ENCODE measurements around the gene ARHGAP44. TPM values are rescaled to one million over a fixed set of nuclear protein-coding genes. Genes with fewer than 3 reads are reported as not detected.

The ARHGAP44 gene
- total RNA-seq, 1 donor from 2014 or later = 7.2 TPM

GRCh38 chr17:12883472-12883871 is 94.2 kb downstream of the ARHGAP44 start:
- DNase-seq (ENCODE audit: extremely low spot score, unreplicated experiment) = no peak
- H3K27ac Mint-ChIP-seq (ENCODE audit: unreplicated experiment) = no peak overlapping the region
- H3K4me1 Mint-ChIP-seq (ENCODE audit: unreplicated experiment) = peaks cover 3% of the 10 kb centered on the region
- H3K36me3 Mint-ChIP-seq (ENCODE audit: unreplicated experiment) = no peaks in the 10 kb centered on the region
- peaks cover 3% of the 10 kb centered on the region for H3K27me3 Mint-ChIP-seq (ENCODE audit: unreplicated experiment)
- H3K4me3 Mint-ChIP-seq (ENCODE audit: unreplicated experiment) = no peak overlapping the region
- peaks cover 9% of the 10 kb centered on the region for H3K9me3 Mint-ChIP-seq (ENCODE audit: unreplicated experiment)
- TF ChIP-seq CTCF (IDR thresholded peaks at IDR 0.05) = no peak

GRCh38 chr17:12887088-12887487 is 97.8 kb downstream of the ARHGAP44 start:
- DNase-seq (ENCODE audit: extremely low spot score, unreplicated experiment) = no peak
- H3K27ac Mint-ChIP-seq (ENCODE audit: unreplicated experiment) = no peak overlapping the region
- no peaks in the 10 kb centered on the region for H3K36me3 Mint-ChIP-seq (ENCODE audit: unreplicated experiment)
- H3K4me1 Mint-ChIP-seq (ENCODE audit: unreplicated experiment) = peaks cover 3% of the 10 kb centered on the region
- H3K27me3 Mint-ChIP-seq (ENCODE audit: unreplicated experiment) = peaks cover 8% of the 10 kb centered on the region
- no peak overlapping the region for H3K4me3 Mint-ChIP-seq (ENCODE audit: unreplicated experiment)
- no peak for TF ChIP-seq CTCF (IDR thresholded peaks at IDR 0.05)
- peaks cover 17% of the 10 kb centered on the region for H3K9me3 Mint-ChIP-seq (ENCODE audit: unreplicated experiment)

GRCh38 chr17:12896180-12896785 is 107.0 kb downstream of the ARHGAP44 start:
- Mint-ChIP-seq H3K27ac (ENCODE audit: unreplicated experiment) (no peak overlapping the region), H3K4me1 (ENCODE audit: unreplicated experiment) (no peaks in the 10 kb centered on the region), H3K4me3 (ENCODE audit: unreplicated experiment) (no peak overlapping the region), H3K36me3 (ENCODE audit: unreplicated experiment) (peaks cover 6% of the 10 kb centered on the region), H3K27me3 (ENCODE audit: unreplicated experiment) (peaks cover 12% of the 10 kb centered on the region), H3K9me3 (ENCODE audit: unreplicated experiment) (peaks cover 14% of the 10 kb centered on the region)
- TF ChIP-seq CTCF (IDR thresholded peaks at IDR 0.05) = no peak
- no peak for DNase-seq (ENCODE audit: extremely low spot score, unreplicated experiment)

GRCh38 chr17:12898110-12898509 is 108.8 kb downstream of the ARHGAP44 start:
- H3K4me3 Mint-ChIP-seq (ENCODE audit: unreplicated experiment) = no peak overlapping the region
- H3K4me1 Mint-ChIP-seq (ENCODE audit: unreplicated experiment) = peaks cover 2% of the 10 kb centered on the region
- peaks cover 6% of the 10 kb centered on the region for H3K27me3 Mint-ChIP-seq (ENCODE audit: unreplicated experiment)
- H3K27ac Mint-ChIP-seq (ENCODE audit: unreplicated experiment) = no peak overlapping the region
- peaks cover 2% of the 10 kb centered on the region for H3K36me3 Mint-ChIP-seq (ENCODE audit: unreplicated experiment)
- no peak for TF ChIP-seq CTCF (IDR thresholded peaks at IDR 0.05)
- H3K9me3 Mint-ChIP-seq (ENCODE audit: unreplicated experiment) = peaks cover 4% of the 10 kb centered on the region
- no peak for DNase-seq (ENCODE audit: extremely low spot score, unreplicated experiment)

- H3K4me1 Mint-ChIP-seq (ENCODE audit: unreplicated experiment) = peaks cover 2% of the 10 kb centered on the region
- H3K27ac Mint-ChIP-seq (ENCODE audit: unreplicated experiment) = no peak overlapping the region
- no peak for DNase-seq (ENCODE audit: extremely low spot score, unreplicated experiment)
- no peak for TF ChIP-seq CTCF (IDR thresholded peaks at IDR 0.05)
- peaks cover 2% of the 10 kb centered on the region for H3K36me3 Mint-ChIP-seq (ENCODE audit: unreplicated experiment)
- H3K9me3 Mint-ChIP-seq (ENCODE audit: unreplicated experiment) = peaks cover 4% of the 10 kb centered on the region
- H3K27me3 Mint-ChIP-seq (ENCODE audit: unreplicated experiment) = peaks cover 2% of the 10 kb centered on the region
- H3K4me3 Mint-ChIP-seq (ENCODE audit: unreplicated experiment) = no peak overlapping the region
Observed at GRCh38 chr17:12899604-12900003, 110.3 kb downstream of the ARHGAP44 start.
